Measurements from ENCODE around the gene ATP13A2.

ATP13A2 gene, protein sequence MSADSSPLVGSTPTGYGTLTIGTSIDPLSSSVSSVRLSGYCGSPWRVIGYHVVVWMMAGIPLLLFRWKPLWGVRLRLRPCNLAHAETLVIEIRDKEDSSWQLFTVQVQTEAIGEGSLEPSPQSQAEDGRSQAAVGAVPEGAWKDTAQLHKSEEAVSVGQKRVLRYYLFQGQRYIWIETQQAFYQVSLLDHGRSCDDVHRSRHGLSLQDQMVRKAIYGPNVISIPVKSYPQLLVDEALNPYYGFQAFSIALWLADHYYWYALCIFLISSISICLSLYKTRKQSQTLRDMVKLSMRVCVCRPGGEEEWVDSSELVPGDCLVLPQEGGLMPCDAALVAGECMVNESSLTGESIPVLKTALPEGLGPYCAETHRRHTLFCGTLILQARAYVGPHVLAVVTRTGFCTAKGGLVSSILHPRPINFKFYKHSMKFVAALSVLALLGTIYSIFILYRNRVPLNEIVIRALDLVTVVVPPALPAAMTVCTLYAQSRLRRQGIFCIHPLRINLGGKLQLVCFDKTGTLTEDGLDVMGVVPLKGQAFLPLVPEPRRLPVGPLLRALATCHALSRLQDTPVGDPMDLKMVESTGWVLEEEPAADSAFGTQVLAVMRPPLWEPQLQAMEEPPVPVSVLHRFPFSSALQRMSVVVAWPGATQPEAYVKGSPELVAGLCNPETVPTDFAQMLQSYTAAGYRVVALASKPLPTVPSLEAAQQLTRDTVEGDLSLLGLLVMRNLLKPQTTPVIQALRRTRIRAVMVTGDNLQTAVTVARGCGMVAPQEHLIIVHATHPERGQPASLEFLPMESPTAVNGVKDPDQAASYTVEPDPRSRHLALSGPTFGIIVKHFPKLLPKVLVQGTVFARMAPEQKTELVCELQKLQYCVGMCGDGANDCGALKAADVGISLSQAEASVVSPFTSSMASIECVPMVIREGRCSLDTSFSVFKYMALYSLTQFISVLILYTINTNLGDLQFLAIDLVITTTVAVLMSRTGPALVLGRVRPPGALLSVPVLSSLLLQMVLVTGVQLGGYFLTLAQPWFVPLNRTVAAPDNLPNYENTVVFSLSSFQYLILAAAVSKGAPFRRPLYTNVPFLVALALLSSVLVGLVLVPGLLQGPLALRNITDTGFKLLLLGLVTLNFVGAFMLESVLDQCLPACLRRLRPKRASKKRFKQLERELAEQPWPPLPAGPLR

DNA sequence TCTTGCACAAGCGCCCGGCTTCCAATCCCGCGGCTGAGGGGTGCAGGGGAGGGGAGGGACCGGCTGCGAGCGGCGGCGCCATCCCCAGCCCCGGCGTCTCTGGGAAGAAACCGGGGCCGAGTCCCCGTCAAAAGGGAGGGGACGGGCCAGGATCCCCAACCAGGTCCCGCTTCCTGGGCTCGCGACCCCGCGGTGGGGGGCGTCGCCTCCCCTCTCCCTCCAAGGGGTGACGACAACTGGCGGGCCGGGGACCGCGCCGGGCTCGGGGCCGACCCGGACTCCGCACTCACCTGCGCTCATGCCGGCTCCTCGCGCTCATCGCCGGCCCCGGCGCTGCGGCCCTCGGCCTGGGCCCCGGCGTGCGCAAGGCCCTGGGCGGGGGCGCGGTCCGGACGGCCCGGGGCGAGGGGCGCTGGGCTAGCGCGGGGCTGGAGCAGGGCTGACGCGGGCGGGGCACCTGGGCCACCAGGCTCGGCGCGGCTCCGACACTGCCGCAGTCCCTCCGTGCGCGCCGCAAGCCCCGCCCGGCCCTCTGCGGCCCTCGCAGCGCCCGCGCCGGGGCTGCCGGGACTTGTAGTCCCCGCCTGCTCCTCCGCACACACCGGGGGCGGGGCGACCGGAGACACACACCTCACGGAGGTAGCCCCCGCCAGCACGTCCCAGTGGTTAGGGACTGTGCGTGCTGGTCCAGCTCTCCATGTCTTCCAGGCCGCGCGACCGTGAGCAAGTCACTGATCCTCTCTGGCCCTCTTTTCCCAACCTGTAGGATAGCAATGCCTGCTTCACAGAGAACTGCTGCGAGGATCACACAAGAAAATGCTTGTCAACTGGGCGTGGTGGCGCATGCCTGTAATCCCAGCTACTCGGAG lies at the start of gene ATP13A2:
ATP13A2 (minus strand) TSS at position 490 of the 869 bp plus-strand sequence; CDS start at position 300, 190 bp downstream.
- peak; percentile 14 to 25 for DNase-seq (ENCODE audit: low read depth in 2 of 2)

DNA sequence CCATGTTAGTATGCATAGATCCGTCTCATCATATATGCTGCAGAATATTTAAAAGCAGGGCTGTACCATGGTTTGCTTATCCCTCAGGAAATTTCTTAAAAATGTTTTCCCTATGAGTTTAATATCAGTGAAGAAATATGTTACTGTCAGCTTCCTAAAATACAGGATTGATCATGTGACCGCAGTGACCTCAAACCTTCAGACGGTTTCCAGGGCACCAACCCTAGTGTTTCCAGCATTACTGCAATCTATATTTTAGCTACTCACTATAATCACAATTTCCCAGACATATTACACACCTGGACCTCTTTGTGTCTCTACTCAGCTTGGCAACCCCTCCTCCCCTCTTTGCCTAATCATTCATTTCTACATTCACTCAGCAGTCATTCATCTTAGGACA lies 49.8 kb upstream of the ATP13A2 start:
- no peak for DNase-seq (ENCODE audit: low read depth in 2 of 2)

GRCh38 chr1:17060306-17060749 lies 48.6 kb upstream of the ATP13A2 start:
- no peak for DNase-seq (ENCODE audit: low read depth in 2 of 2)

DNA sequence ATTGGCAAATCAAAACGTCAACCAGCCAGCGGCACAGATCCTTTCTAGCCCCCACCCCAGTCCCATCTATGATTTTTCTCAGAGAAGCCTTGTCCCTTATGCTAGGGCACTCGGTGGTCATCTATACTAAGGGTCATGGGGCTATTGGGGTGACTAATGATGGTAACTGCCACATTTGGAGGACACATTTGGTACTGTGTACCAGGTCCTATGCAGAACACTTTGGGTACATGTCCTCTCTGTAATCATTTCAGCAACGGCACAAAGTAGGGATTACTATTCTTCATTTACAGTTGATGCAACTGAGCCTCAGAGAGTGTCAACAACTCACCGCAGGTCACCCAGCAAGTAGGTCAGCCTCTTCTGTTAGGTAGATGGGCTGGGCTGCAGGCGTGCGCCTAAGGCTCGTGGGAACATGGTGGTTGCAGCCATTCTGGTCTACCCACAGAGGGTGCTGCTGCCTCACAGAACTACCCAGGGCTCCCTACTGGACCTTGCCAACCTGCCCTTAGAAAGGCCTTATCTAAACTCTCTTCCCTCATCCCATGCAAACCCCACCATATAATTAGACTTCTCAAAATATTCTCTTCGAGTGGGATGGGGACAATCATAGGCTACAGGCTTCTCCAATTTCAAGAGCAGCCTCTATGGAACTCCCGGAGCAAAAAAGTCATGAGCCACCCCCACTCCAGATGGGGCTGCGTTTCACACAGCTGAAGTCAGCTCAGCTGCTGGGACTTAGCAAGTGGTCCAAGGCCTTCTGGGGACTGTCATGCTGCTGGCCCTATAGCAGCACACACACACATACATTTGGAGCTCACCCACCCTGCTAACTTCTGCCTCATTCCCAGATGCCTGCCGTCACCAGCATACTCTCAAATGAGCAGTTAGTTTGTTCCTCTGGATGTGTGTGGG lies 47.9 kb upstream of the ATP13A2 start:
- DNase-seq (ENCODE audit: low read depth in 2 of 2), result peak; percentile 25 to 29

DNA sequence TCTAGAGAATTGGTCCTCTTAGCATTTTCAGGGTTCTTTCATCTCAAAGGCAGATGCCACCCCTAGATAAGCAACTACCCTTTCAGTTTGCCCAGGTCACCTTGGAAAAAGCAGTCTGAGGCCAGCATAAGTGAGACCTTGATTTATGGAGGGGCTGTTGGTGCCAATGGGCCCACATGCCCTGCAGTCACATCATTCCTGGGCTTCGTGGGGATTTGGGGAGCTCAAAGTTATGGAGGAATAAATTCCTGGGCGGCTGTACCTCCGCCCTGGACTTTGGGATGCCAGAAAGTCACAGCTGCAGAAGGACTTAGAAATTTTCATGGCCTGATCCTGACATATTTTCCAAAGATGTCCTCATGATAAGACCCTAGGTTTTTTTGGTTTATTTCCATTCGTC lies 44.8 kb upstream of the ATP13A2 start:
- DNase-seq (ENCODE audit: low read depth in 2 of 2), result no peak

GRCh38 chr1:17055801-17056200 lies 44.1 kb upstream of the ATP13A2 start:
- DNase-seq (ENCODE audit: low read depth in 2 of 2), result no peak

GRCh38 chr1:17053685-17054410 lies 42.1 kb upstream of the ATP13A2 start, which contains the start of gene SDHB:
Gene SDHB (minus strand): TSS chr1:17054032. CDS start chr1:17054019, 13 bp downstream.
- peak; percentile 95 for DNase-seq (ENCODE audit: low read depth in 2 of 2)

DNA sequence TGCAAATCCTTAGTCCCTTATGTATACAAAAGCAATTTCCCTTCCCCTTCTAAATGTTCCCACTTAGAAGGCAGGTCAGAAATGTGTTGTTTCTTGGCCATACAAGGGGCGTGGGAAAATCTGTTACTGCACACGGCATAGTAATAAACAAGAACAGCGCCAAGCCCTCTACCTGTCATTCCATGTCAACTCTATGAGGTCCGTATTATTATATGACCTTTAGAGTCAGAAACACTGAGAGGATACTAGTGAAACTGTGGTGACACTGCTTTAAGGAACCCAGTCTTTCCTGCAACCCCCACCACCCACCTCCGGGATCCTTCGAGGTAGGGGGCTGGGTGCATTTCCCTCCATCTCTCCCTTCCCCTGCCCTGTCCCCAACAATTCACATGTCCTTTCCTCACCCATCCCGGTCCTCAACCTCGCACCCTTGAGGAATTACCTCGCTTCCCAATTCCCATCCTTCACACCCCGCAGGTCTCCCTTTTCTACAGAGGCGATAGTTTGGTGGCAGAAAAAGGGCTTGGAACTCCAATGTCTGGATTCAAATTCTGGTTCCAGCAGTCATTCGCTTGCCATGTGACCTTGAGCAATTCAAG lies 41.5 kb upstream of the ATP13A2 start:
- DNase-seq (ENCODE audit: low read depth in 2 of 2), result no peak

GRCh38 chr1:17052641-17053040 lies 40.9 kb upstream of the ATP13A2 start:
- DNase-seq (ENCODE audit: low read depth in 2 of 2), result no peak

DNA sequence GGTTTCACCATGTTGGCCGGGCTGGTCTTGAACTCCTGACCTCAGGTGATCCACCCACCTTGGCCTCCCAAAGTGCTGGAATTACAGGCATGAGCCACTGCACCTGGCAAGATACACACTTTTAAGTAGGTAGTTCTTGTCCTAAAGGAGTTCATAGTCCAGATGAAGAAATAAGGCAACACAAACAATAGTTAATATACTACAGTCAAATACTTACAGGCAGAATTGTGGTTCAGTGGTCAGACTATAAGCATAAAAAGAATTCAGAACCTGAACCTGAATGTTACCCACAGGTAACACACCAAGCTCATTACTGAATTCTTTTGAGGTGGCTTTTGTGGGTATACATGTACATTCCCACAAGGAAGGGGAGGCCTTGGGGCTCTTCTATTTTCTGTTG lies 40.3 kb upstream of the ATP13A2 start:
- no peak for DNase-seq (ENCODE audit: low read depth in 2 of 2)

- no peak for DNase-seq (ENCODE audit: low read depth in 2 of 2)
These were observed 36.2 kb upstream of the ATP13A2 start for GRCh38 chr1:17047924-17048323.

- no peak for DNase-seq (ENCODE audit: low read depth in 2 of 2)
These were observed 34.6 kb upstream of the ATP13A2 start for GRCh38 chr1:17046334-17046657.

DNA sequence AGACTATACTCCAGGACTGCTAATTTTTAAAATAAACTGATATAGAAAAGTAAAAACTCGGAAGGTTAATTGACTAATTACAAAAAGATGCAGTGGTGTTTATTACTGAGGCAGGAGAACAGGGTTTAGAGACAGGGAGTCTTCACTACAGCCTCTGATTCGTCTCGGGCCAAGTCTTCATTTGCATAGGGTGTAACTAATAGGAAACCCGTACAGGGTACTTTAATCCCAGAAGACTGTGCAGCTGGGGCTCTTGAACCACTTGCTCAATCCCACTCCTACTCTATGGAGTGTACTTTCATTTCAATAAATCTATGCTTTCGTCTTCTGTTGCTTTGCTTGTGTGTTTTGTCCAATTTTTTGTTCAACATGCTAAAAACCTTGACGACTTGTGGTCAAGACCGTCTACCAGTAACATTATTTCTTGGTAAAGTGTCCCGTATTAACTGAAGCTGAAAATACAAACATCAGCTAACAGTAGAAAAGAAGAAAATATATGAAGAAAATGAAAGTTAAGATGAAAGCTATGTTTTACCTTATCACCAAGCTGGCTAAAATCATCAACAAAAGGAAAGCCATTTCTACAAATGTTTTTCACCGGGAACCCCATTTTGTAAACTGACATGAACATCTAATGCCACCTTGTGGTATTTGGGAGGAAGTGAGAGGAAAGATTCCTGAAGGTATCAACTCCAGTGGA lies 34.1 kb upstream of the ATP13A2 start:
- peak; percentile 39 to 42 for DNase-seq (ENCODE audit: low read depth in 2 of 2)

DNA sequence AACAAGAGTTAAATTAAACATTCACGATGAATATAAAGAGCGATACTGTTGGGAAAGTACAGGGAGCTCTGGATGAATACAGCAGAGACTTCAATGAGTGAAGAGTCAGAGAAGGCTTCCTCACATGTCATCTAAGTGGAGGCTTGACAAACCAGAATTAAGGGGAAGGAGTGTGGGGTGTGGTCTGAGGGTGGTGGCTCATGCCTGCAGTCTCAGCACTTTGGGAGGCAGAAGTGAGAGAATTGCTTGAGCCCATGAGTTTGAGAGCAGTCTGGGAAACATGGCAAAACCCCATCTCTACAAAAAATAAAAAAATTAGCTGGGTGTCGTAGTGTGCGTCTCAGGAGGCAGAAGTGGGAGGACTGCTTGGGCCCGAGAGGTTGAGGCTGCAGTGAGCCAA lies 33.4 kb upstream of the ATP13A2 start:
- DNase-seq (ENCODE audit: low read depth in 2 of 2), result no peak

- no peak for DNase-seq (ENCODE audit: low read depth in 2 of 2)
These were observed 31.9 kb upstream of the ATP13A2 start for GRCh38 chr1:17043676-17044075.

DNA sequence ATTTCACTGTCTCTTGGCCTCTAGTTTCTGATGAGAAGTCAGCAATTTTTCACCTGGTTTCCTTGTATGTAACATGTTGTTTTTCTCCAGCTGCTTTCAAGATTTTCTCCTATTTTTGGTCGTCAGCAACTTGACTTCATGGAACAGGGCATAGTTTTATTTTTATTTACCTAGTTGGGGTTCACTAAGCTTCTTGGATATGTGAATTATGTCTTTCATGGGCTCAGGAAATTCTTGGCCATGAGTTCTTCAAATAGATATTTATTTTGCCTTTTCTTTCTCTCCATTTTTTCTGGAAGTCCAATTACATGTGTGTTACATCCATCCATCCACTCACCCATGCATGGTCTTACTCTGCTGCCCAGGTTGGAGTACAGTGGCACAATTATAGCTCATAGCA lies 28.4 kb upstream of the ATP13A2 start:
- DNase-seq (ENCODE audit: low read depth in 2 of 2), result no peak

DNA sequence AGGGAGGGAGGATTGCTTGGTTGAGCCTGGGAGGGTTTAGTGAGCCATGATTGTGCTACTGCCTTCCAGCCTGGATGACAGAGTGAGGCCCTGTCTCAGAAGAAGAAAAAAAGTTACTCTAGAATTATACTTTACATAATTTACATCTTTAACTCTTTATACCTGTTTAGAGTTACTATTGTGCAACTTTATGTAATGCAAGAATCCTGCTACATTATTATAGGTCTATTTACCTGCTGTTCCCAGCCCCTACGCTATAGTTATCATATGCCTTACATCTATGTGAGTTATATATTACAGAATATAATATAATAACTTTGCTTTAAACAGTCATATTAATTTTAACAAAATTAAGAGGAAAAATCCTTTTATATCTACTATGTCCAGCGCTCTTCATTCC lies 27.8 kb upstream of the ATP13A2 start:
- no peak for DNase-seq (ENCODE audit: low read depth in 2 of 2)

DNA sequence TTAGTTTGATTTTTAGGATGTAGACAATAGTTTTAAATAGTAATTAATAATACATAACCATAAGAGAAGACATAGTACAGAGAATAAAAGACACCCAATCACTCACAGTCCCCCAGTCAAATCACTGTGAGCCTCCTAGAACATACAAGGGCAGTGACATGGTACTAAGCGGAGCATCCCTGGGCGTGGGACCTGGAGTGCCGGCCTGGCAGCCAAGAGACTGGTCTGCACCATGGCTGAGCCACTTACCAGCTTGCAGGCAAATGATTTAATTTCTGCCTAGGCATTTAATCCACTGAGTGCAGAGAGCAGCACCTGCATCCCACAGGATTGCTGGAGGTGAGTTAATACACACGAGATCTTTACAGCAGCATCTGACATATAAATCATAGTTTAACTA lies 21.8 kb upstream of the ATP13A2 start:
- DNase-seq (ENCODE audit: low read depth in 2 of 2), result no peak

All from fibroblast of skin of left quadriceps (primary cell).